Keratinocyte (primary cell): ENCODE measurements around the gene OR11G2. TPM values are rescaled to one million over a fixed set of nuclear protein-coding genes. Genes with fewer than 3 reads are reported as not detected.

Experiments
- DNase-seq: peaks from one replicate; pipeline ENCODE4 v3.0.0-alpha.2; 2011; ENCODE audit warnings: low read depth, missing footprints, low spot score
- FAIRE-seq: peaks from 2 replicates; lab custom pipeline; 2011; peaks lifted over from hg19 to GRCh38; lab: Jason Lieb, UNC
- H2AFZ ChIP-seq: 2 replicates; pipeline ENCODE4 v1.6.0; 2012; ENCODE audit warnings: low read length, control low read depth, inconsistent platforms; ENCODE audit not compliant: control insufficient read depth
- H3K27ac ChIP-seq: 2 replicates; pipeline ENCODE4 v1.5.1; 2011; ENCODE audit warnings: low read length; ENCODE audit not compliant: control insufficient read depth, insufficient read depth
- H3K27me3 ChIP-seq: 3 replicates; pipeline ENCODE4 v1.6.0; 2011; ENCODE audit warnings: low read length; ENCODE audit not compliant: control insufficient read depth, insufficient read depth; ENCODE audit errors: extremely low read depth
- H3K36me3 ChIP-seq, 2 experiments: 2 replicates in 1 of 2; 3 replicates in 1 of 2; pipeline ENCODE4 v1.5.1; 2011; ENCODE audit warnings: low read length in 2 of 2, mild to moderate bottlenecking in 1 of 2; ENCODE audit not compliant: control insufficient read depth in 2 of 2, insufficient read depth in 2 of 2; ENCODE audit errors: extremely low read depth in 1 of 2
- H3K4me1 ChIP-seq: 3 replicates; pipeline ENCODE4 v1.5.1; 2011; ENCODE audit warnings: low read length; ENCODE audit not compliant: control insufficient read depth, insufficient read depth; ENCODE audit errors: extremely low read depth
- H3K4me2 ChIP-seq: 3 replicates; pipeline ENCODE4 v1.6.0; 2011; ENCODE audit warnings: low read depth, low read length; ENCODE audit not compliant: control insufficient read depth, insufficient read depth; ENCODE audit errors: extremely low read depth
- H3K4me3 ChIP-seq, 3 experiments: fragments of 200-600 bp in 1 of 3; sonication (generic) in 1 of 3; 2 replicates in 2 of 3; 3 replicates in 1 of 3; pipeline ENCODE4 v1.5.1; 2011 to 2016; ENCODE audit warnings: low read length in 3 of 3, mild to moderate bottlenecking in 3 of 3, control low read depth in 2 of 3, inconsistent platforms in 1 of 3, low read depth in 1 of 3, mixed read lengths in 1 of 3, mixed run types in 1 of 3, moderate library complexity in 1 of 3; ENCODE audit not compliant: control insufficient read depth in 2 of 3, insufficient read depth in 2 of 3; ENCODE audit errors: extremely low read depth in 1 of 3
- H3K79me2 ChIP-seq: 2 replicates; pipeline ENCODE4 v1.6.0; 2012; ENCODE audit warnings: low read length; ENCODE audit not compliant: control insufficient read depth, insufficient read depth
- H3K9ac ChIP-seq: 3 replicates; pipeline ENCODE4 v1.6.0; 2011; ENCODE audit warnings: low read length; ENCODE audit not compliant: control insufficient read depth, insufficient read depth; ENCODE audit errors: extremely low read depth
- H3K9me1 ChIP-seq: 3 replicates; pipeline ENCODE4 v1.6.0; 2011; ENCODE audit warnings: low read length; ENCODE audit not compliant: control insufficient read depth, insufficient read depth; ENCODE audit errors: extremely low read depth
- H3K9me3 ChIP-seq: 2 replicates; pipeline ENCODE4 v1.5.1; 2012; ENCODE audit warnings: low read depth, low read length; ENCODE audit not compliant: control insufficient read depth
- H4K20me1 ChIP-seq: 3 replicates; pipeline ENCODE4 v1.6.0; 2011; ENCODE audit warnings: low read length; ENCODE audit not compliant: control insufficient read depth, insufficient read depth; ENCODE audit errors: extremely low read depth
- EZH2 ChIP-seq: IDR thresholded peaks from one replicate; pipeline ENCODE4 v1.6.1; 2012; ENCODE audit warnings: inconsistent platforms, mild to moderate bottlenecking, low read length, moderate library complexity
- dilution Hi-C: fragments of 300-500 bp; cut with MboI; formaldehyde crosslinking; loops from one replicate; pipeline ENCODE4 v1.7.0; 2020; ENCODE audit warnings: low sequenced_read_pairs; ENCODE audit not compliant: extremely low pct_ligation_motif_present
- polyA minus RNA-seq, 3 experiments: library from RNA; depleted of rRNA, polyadenylated mRNA; stranded (reverse); fragments of >200 nt; gene quantifications; 1 replicate in 1 of 3; 2 replicates in 1 of 3; 3 replicates in 1 of 3; pipeline ENCODE4 v1.2.3, GENCODE V29; 2011
- polyA plus RNA-seq, 5 experiments: library from polyadenylated mRNA; depleted of rRNA in 3 of 5; stranded (reverse) in 3 of 5; stranded (forward) in 1 of 5; unstranded in 1 of 5; fragments of >200 nt; gene quantifications; 1 replicate in 1 of 5; 2 replicates in 3 of 5; 3 replicates in 1 of 5; pipeline versions ENCODE4 v1.2.1 to v1.2.3, GENCODE V29; 2011 to 2012; ENCODE audit warnings: missing spikeins in 2 of 5, low read depth in 1 of 5, low replicate concordance in 1 of 5
- TF ChIP-seq, protein P1 (sequence below), 3 experiments: IDR thresholded peaks in 1 of 3; conservative IDR thresholded peaks in 1 of 3; optimal IDR thresholded peaks in 1 of 3; 2 replicates in 2 of 3; 3 replicates in 1 of 3; pipeline versions ENCODE3 to v1.5.1; 2011; ENCODE audit warnings: low read length in 3 of 3, mild to moderate bottlenecking in 3 of 3, moderate library complexity in 2 of 3, control low read depth in 1 of 3, inconsistent platforms in 1 of 3; ENCODE audit not compliant: insufficient read depth in 2 of 3; ENCODE audit errors: extremely low read depth in 1 of 3

Gene OR11G2, protein sequence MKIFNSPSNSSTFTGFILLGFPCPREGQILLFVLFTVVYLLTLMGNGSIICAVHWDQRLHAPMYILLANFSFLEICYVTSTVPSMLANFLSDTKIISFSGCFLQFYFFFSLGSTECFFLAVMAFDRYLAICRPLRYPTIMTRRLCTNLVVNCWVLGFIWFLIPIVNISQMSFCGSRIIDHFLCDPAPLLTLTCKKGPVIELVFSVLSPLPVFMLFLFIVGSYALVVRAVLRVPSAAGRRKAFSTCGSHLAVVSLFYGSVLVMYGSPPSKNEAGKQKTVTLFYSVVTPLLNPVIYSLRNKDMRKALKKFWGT
- polyA plus RNA-seq (not detected in 3 replicates), polyA minus RNA-seq (not detected in 3 replicates)
- 0.06 TPM for polyA plus RNA-seq (2011; ENCODE audit: low read depth)
- polyA plus RNA-seq (2011; cell fraction: cytosol; rRNA removed) = not detected in 2 replicates
- not detected in 2 replicates for polyA plus RNA-seq (2011; cell fraction: nucleus; rRNA removed)
- polyA plus RNA-seq (2012; ENCODE audit: low replicate concordance) = not detected in 2 replicates
- not detected for polyA minus RNA-seq (2011; cell fraction: cytosol; rRNA and poly(A)+ RNA removed)
- not detected in 2 replicates for polyA minus RNA-seq (2011; cell fraction: nucleus; rRNA and poly(A)+ RNA removed)

GRCh38 chr14:20190596-20190995 is at the start of gene OR11G2:
Gene OR11G2, plus strand, starts transcription at chr14:20190896. Its CDS starts 6,542 bp downstream, at chr14:20197438.
- Histone ChIP-seq H3K27me3 (no peaks in the 10 kb centered on the region), H2AFZ (no peak within 1 kb of the TSS), H3K36me3 (no peaks in the 10 kb centered on the region), H3K4me2 (no peak within 1 kb of the TSS), H3K79me2 (no peaks in the 10 kb centered on the region), H3K4me3 (no peak within 1 kb of the TSS), H4K20me1 (no peaks in the 10 kb centered on the region), H3K9me1 (no peaks in the 10 kb centered on the region), H3K27ac (no peak within 1 kb of the TSS), H3K9ac (no peak within 1 kb of the TSS), H3K4me1 (no peaks in the 10 kb centered on the region), H3K9me3 (no peaks in the 10 kb centered on the region)
- FAIRE-seq (no peak), DNase-seq (no peak)
- dilution Hi-C loops = no loop called here
- TF ChIP-seq EZH2 = no peak
- TF ChIP-seq, protein P1, sequence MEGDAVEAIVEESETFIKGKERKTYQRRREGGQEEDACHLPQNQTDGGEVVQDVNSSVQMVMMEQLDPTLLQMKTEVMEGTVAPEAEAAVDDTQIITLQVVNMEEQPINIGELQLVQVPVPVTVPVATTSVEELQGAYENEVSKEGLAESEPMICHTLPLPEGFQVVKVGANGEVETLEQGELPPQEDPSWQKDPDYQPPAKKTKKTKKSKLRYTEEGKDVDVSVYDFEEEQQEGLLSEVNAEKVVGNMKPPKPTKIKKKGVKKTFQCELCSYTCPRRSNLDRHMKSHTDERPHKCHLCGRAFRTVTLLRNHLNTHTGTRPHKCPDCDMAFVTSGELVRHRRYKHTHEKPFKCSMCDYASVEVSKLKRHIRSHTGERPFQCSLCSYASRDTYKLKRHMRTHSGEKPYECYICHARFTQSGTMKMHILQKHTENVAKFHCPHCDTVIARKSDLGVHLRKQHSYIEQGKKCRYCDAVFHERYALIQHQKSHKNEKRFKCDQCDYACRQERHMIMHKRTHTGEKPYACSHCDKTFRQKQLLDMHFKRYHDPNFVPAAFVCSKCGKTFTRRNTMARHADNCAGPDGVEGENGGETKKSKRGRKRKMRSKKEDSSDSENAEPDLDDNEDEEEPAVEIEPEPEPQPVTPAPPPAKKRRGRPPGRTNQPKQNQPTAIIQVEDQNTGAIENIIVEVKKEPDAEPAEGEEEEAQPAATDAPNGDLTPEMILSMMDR (optimal IDR thresholded peaks at IDR 0.05 in 1 of 3, IDR thresholded peaks at IDR 0.05 in 1 of 3, conservative IDR thresholded peaks at IDR 0.05 in 1 of 3; ENCODE audit: extremely low read depth in 1 of 3, insufficient read depth in 2 of 3, low read length in 3 of 3) = no peak

- no peak for DNase-seq
- Histone ChIP-seq H3K9ac (no peak overlapping the region), H3K9me1 (no peaks in the 10 kb centered on the region), H3K27me3 (no peaks in the 10 kb centered on the region), H3K4me2 (no peak overlapping the region), H3K9me3 (no peaks in the 10 kb centered on the region), H3K36me3 (no peaks in the 10 kb centered on the region), H4K20me1 (no peaks in the 10 kb centered on the region), H2AFZ (no peak overlapping the region), H3K4me3 (no peak overlapping the region), H3K79me2 (no peaks in the 10 kb centered on the region), H3K27ac (no peak overlapping the region), H3K4me1 (no peaks in the 10 kb centered on the region)
- dilution Hi-C loops = no loop called here
- FAIRE-seq = no peak
- no peak for TF ChIP-seq EZH2
- TF ChIP-seq, protein P1 (optimal IDR thresholded peaks at IDR 0.05 in 1 of 3, IDR thresholded peaks at IDR 0.05 in 1 of 3, conservative IDR thresholded peaks at IDR 0.05 in 1 of 3; ENCODE audit: extremely low read depth in 1 of 3, insufficient read depth in 2 of 3, low read length in 3 of 3) = no peak
Observed at GRCh38 chr14:20143911-20144310, 46.8 kb upstream of the OR11G2 start.
